Activated naive CD4-positive, alpha-beta T cell treated with anti-CD3 and anti-CD28 coated beads, Interleukin-2, amount 50 U/mL, for 72 hours (primary cell): ENCODE measurements around the gene CEMIP. TPM values are rescaled to one million over a fixed set of nuclear protein-coding genes. Genes with fewer than 3 reads are reported as not detected.

Source experiments
- ATAC-seq, 2 donors: fragments of 150-1000 bp; cut with Tn5 transposase; 2 replicates each; pipeline ENCODE4 v1.10.0; 2021; ENCODE audit warnings: mild to moderate bottlenecking in 2 of 2, moderate library complexity in 2 of 2
- DNase-seq, 2 donors: peaks; one replicate each; pipeline ENCODE4 v3.0.0; 2021 to 2022; ENCODE audit warnings: low spot score in 2 of 2
- H3K27ac Mint-ChIP-seq, 2 donors: one replicate each; pipeline ENCODE4 v1.8.0; 2022; ENCODE audit warnings: mild to moderate bottlenecking in 2 of 2, mixed read lengths in 2 of 2
- H3K36me3 Mint-ChIP-seq, 2 donors: one replicate each; pipeline ENCODE4 v1.8.0; 2022; ENCODE audit warnings: mixed read lengths in 2 of 2
- H3K9me3 Mint-ChIP-seq, 2 donors: one replicate each; pipeline ENCODE4 v1.8.0; 2022; ENCODE audit warnings: mixed read lengths in 2 of 2
- total RNA-seq, 2 donors: library from RNA; stranded (reverse); gene quantifications; one replicate each; pipeline ENCODE4 v1.2.3, GENCODE V29; 2022

Gene CEMIP
- total RNA-seq, 2 donors from 2014 or later, result not detected

GRCh38 chr15:80878242-80878866 lies 99.2 kb downstream of the CEMIP start:
- H3K36me3 Mint-ChIP-seq, result no peaks in the 10 kb centered on the region
- ATAC-seq, result no peak
- no peak for DNase-seq
- no peaks in the 10 kb centered on the region for H3K9me3 Mint-ChIP-seq
- H3K27ac Mint-ChIP-seq, result no peak overlapping the region

- no peaks in the 10 kb centered on the region for H3K36me3 Mint-ChIP-seq
- DNase-seq (no peak), ATAC-seq (no peak)
- H3K27ac Mint-ChIP-seq, result no peak overlapping the region
- no peaks in the 10 kb centered on the region for H3K9me3 Mint-ChIP-seq
Measured at GRCh38 chr15:80878867-80879250, 99.7 kb downstream of the CEMIP start.

DNA sequence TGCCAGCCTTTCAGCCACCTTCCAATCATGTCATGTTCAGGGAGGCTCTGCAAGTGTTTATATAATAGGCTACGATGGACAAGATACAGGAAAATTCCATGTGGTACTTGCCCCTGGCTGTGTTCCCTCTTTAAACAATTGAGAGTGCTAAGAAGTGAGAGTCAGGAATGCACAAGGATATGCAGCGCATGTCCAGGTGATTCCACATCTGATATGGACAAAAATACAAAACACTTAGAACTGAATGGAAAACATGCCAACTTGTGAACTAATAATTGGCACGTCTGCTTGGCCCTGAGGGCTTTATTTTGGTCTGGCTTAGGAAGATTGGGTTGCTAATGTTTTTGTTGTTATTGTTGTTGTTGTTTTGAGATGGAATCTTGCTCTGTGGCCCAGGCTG lies 100.9 kb downstream of the CEMIP start:
- Mint-ChIP-seq H3K27ac (no peak overlapping the region), H3K36me3 (no peaks in the 10 kb centered on the region), H3K9me3 (no peaks in the 10 kb centered on the region)
- ATAC-seq, result no peak
- DNase-seq, result no peak

DNA sequence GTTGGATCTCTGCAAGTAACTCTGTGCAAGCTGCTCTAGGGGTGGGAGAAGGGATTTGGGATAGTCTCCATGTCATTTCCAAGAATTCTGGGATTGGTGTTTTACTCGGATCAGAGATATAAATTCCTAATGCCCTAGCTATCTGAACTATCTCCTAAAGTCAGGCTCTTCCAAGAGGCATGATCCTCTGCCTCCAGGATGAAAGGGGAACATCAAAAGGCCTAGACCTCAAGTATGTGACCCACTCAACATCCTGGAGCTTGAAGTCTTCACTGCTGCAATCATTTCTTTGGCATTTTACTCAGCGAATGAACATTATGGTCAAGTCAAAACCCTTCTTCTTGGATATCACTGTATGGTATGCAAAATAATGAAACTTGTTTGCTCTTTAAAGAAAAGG lies 104.5 kb downstream of the CEMIP start:
- Mint-ChIP-seq H3K9me3 (no peaks in the 10 kb centered on the region), H3K27ac (no peak overlapping the region), H3K36me3 (no peaks in the 10 kb centered on the region)
- DNase-seq, result no peak
- no peak for ATAC-seq

GRCh38 chr15:80885016-80885579 lies 105.9 kb downstream of the CEMIP start:
- no peaks in the 10 kb centered on the region for H3K36me3 Mint-ChIP-seq
- no peak overlapping the region for H3K27ac Mint-ChIP-seq
- no peaks in the 10 kb centered on the region for H3K9me3 Mint-ChIP-seq
- no peak for DNase-seq
- ATAC-seq, result no peak

- no peak overlapping the region for H3K27ac Mint-ChIP-seq
- ATAC-seq, result no peak
Measured at GRCh38 chr15:80887148-80887547, 108.0 kb downstream of the CEMIP start.

DNA sequence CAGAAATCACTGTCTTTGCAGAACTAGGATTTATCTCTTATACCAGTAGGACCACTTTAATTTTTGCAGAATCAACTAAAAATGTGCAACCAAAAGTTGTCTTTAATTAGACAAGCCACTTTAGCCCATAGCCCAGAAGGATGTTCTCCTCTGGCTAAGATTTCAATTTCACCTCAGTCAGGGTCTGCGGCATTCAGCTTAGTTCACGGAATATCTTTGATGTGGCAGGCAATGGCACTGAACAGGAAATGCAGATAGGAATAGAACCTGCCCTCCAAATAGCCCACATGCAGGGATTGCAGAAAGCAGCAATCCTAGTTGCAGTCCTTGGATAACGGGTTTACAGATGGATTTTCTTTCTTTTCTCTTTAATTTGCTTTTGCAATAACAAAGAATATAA lies 109.7 kb downstream of the CEMIP start:
- DNase-seq (no peak), ATAC-seq (no peak)
- Mint-ChIP-seq H3K36me3 (no peaks in the 10 kb centered on the region), H3K27ac (no peak overlapping the region), H3K9me3 (no peaks in the 10 kb centered on the region)

More at GRCh38 chr15:80887148-80887547, 108.0 kb downstream of the CEMIP start:
- DNase-seq, result no peak
- H3K9me3 Mint-ChIP-seq, result no peaks in the 10 kb centered on the region
- H3K36me3 Mint-ChIP-seq, result no peaks in the 10 kb centered on the region

GRCh38 chr15:80890341-80891005 lies 111.3 kb downstream of the CEMIP start:
- no peak for DNase-seq
- ATAC-seq, result no peak
- Mint-ChIP-seq H3K9me3 (no peaks in the 10 kb centered on the region), H3K27ac (no peak overlapping the region), H3K36me3 (no peaks in the 10 kb centered on the region)

DNA sequence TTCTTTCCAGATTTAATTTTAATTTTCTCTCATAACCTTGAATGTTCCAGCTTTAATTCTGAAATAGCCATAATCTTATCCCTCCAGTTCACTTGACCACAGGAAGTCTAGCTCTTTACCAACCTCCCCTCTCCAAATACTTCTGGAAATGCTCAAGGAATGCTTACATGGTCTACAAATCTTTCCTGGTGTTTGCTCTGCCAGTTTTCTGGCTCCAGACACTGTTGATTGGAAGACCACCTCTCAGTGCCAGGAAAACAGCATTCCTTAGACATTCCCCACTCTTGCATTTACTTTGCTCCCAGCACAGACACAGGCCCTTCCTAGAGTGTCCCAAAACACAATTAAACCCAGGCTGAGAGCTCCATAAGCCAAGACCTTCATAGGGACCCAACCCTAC lies 111.8 kb downstream of the CEMIP start:
- Mint-ChIP-seq H3K27ac (no peak overlapping the region), H3K9me3 (no peaks in the 10 kb centered on the region), H3K36me3 (peaks cover under 1 to 3% of the 10 kb centered on the region in 2 donors)
- ATAC-seq (no peak), DNase-seq (no peak)

DNA sequence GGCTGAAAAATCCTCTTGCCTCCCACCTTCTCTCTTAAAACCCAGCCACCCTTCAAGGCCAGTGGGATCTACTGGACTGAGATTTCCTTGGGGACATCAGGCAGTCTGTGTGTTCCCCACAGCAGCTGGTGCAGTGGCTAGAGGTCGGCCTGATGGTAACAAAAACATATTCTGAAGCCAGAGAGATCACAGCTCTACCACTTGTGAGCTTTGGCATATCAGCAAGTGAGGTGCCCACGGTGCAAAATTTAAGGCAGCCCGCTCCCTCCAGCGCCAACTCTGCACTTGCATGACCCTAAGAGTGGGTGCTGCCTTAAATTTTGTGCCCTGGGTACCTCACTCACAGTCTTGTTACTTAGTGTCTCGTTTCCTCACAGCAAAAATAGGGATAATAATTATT lies 113.2 kb downstream of the CEMIP start:
- no peak for ATAC-seq
- Mint-ChIP-seq H3K9me3 (peaks cover 4 to 14% of the 10 kb centered on the region in 2 donors), H3K27ac (no peak overlapping the region), H3K36me3 (peaks cover 15 to 17% of the 10 kb centered on the region in 2 donors)
- no peak for DNase-seq

DNA sequence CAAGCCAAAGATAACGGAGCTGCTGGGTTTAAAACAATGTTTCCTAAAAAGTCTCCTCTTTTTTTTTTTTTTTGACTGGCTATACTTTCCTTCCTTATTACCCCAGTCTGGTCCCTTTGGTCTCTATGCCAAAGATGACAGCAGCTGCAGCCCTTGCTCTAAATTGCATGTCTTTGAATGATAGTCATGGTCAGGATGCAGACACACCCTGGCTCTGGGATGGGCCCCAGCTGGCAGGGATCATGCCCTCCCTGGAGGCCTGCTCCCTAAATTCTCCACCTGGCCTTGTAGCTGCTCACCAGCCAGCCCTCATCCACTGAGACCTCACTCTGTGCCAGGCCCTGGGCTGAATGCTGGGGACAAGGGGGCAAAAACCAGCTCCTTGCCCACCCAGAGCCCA lies 114.6 kb downstream of the CEMIP start:
- DNase-seq (no peak), ATAC-seq (no peak)
- Mint-ChIP-seq H3K9me3 (peaks cover 4 to 16% of the 10 kb centered on the region in 2 donors), H3K36me3 (peaks cover 17 to 19% of the 10 kb centered on the region in 2 donors), H3K27ac (no peak overlapping the region)

DNA sequence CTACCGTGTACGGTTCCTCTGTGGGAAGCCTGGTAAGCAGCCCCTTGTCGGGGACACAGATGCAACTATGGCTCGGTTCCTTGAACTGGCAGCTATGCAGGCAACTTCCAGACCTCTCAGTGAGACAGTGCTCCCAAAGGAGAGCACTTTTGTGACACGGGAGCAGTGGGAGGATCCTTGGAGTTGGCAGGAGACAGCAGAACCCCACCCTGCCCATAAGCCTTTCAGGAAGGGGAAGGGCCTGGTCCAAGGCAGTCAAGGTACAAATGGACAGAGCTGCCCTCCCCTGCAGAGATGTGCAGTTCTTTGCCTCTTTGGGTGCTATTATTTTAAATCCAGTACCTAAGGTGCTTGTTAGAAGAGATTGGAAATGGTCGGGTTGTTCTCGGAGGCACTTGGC lies 115.9 kb downstream of the CEMIP start:
- Mint-ChIP-seq H3K36me3 (peaks cover 19 to 23% of the 10 kb centered on the region in 2 donors), H3K27ac (no peak overlapping the region), H3K9me3 (peaks cover 4 to 16% of the 10 kb centered on the region in 2 donors)
- ATAC-seq, result no peak
- DNase-seq, result no peak

DNA sequence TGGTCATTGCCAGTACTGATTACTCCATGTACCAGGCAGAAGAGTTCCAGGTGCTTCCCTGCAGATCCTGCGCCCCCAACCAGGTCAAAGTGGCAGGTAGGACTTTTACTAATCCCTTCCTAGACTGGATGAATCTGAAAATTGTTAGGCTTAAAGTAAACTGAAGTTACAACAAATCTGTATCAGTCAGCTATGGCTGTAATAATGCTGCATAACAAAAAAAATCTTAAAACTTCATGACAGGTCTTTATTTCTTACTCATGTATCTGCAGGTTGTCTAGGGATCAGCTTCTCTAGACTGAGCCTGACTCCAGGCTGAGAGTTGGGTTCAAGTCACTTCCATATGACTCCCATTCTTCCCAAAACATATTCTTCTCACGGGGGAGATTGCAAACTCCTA lies 116.8 kb downstream of the CEMIP start:
- DNase-seq (no peak), ATAC-seq (no peak)
- H3K36me3 Mint-ChIP-seq, result peaks cover 19 to 23% of the 10 kb centered on the region in 2 donors
- no peak overlapping the region for H3K27ac Mint-ChIP-seq
- peaks cover 4 to 16% of the 10 kb centered on the region in 2 donors for H3K9me3 Mint-ChIP-seq

DNA sequence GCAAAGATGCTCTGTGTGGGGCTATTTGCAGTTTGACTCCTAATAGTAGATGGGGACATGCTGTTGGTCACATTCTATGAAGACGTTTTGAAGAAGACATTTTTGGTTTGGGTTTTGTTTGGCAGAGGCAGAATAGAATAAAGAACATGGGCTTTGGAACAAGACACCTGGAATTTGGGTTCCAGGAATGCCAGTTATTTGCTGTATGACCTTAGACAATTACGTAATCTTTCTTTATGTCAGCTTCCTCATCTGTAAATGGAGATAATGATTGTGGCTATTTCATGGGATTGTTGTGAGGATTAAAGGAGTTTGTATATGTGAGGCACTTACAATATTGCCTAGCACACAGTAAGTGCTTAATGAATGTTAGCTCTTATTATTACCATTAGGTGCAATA lies 118.9 kb downstream of the CEMIP start:
- no peak overlapping the region for H3K27ac Mint-ChIP-seq
- DNase-seq (no peak), ATAC-seq (no peak)
- peaks cover 4 to 16% of the 10 kb centered on the region in 2 donors for H3K9me3 Mint-ChIP-seq
- peaks cover 19 to 23% of the 10 kb centered on the region in 2 donors for H3K36me3 Mint-ChIP-seq

DNA sequence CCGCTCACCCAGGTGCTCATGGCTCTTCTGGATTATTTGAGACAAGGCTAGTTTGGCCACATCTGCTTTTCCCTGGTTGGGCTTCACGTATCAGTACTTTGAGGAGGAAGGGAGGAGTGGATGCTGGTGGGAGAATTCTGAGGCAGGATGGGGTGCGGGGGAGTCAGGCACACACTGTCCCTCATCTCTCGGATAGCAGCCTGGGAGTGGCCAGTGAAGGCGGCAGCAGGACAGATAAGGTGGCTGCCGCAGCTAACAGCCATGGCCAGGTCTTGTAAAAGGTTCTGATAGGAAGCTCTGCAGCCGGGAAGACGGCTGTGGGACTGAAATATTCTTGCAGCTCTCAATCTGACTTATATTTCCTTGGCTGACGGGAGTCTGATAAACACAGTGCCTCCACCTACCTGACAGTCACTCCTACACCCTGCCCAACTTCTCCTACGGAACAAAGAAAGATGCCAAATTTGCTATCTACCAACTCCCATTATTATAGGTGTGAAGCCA lies 123.2 kb downstream of the CEMIP start:
- H3K27ac Mint-ChIP-seq, result no peak overlapping the region
- no peak for DNase-seq
- ATAC-seq, result no peak
- H3K9me3 Mint-ChIP-seq, result peaks cover 0 to 3% of the 10 kb centered on the region in 2 donors
- H3K36me3 Mint-ChIP-seq, result peaks cover 3 to 9% of the 10 kb centered on the region in 2 donors

GRCh38 chr15:80904998-80905397 lies 125.8 kb downstream of the CEMIP start:
- ATAC-seq (no peak), DNase-seq (no peak)
- Mint-ChIP-seq H3K36me3 (peaks cover 0 to 6% of the 10 kb centered on the region in 2 donors), H3K9me3 (no peaks in the 10 kb centered on the region), H3K27ac (no peak overlapping the region)

DNA sequence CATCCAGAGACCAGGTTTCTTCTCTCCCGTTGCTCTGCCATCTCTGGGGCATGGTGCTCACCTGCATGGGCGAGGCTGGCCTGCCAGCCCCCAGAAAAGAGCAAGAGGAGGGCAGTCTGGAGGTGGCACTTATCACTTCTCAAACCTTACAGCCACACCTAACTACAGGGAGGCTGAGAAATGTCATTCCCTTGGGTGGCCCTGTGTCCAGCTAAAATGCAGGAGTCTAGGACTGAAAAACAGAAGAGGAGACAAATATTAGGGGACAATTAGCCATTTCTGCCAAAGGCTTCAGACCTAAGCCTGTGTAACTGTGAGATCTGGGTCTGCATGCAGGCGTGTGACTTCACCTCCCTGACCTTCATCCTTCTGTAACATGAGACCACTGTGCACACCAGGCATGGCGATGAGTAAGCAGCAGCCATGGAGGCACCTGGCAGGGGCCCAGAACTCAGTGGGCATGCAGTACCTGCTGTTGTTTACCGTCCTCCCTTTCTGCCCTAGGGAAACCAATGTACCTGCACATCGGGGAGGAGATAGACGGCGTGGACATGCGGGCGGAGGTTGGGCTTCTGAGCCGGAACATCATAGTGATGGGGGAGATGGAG lies 127.1 kb downstream of the CEMIP start:
- Mint-ChIP-seq H3K27ac (no peak overlapping the region), H3K9me3 (no peaks in the 10 kb centered on the region), H3K36me3 (peaks cover 0 to 10% of the 10 kb centered on the region in 2 donors)
- ATAC-seq (no peak), DNase-seq (no peak)
